Body of pancreas (tissue), 4 donors: ENCODE results near the gene MRPL24.

ENCODE experiments used
- POLR2A ChIP-seq, 3 donors: fragments of 450-650 bp; IDR thresholded peaks; one replicate each; pipeline ENCODE4 v1.6.1; 2016; ENCODE audit warnings: antibody characterized with exemption in 3 of 3, mild to moderate bottlenecking in 2 of 3
- TF ChIP-seq, protein P1 (sequence below), 7 experiments: fragments of 450-650 bp in 4 of 7; fragments of 200-600 bp in 3 of 7; sonication (generic) in 3 of 7; IDR thresholded peaks; one replicate each; pipeline ENCODE4 v1.5.1; 2016 to 2019; ENCODE audit warnings: antibody characterized with exemption in 7 of 7

- no peak for TF ChIP-seq POLR2A (IDR thresholded peaks at IDR 0.05)
- TF ChIP-seq, protein P1, sequence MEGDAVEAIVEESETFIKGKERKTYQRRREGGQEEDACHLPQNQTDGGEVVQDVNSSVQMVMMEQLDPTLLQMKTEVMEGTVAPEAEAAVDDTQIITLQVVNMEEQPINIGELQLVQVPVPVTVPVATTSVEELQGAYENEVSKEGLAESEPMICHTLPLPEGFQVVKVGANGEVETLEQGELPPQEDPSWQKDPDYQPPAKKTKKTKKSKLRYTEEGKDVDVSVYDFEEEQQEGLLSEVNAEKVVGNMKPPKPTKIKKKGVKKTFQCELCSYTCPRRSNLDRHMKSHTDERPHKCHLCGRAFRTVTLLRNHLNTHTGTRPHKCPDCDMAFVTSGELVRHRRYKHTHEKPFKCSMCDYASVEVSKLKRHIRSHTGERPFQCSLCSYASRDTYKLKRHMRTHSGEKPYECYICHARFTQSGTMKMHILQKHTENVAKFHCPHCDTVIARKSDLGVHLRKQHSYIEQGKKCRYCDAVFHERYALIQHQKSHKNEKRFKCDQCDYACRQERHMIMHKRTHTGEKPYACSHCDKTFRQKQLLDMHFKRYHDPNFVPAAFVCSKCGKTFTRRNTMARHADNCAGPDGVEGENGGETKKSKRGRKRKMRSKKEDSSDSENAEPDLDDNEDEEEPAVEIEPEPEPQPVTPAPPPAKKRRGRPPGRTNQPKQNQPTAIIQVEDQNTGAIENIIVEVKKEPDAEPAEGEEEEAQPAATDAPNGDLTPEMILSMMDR (IDR thresholded peaks at IDR 0.05): peak; percentile 88 to 94 (median 94)
Measured at GRCh38 chr1:156689035-156689952, 51.6 kb downstream of the MRPL24 start.
